ENCODE results near the gene CHPT1.
"Not testable (repeated sequence)": the region's sequence is repeated elsewhere in the genome, so short reads cannot be mapped to it uniquely, and the experiment has no call there.

Gene CHPT1

GRCh38 chr12:101654442-101654841, 43.0 kb upstream of the CHPT1 start:
- Histone ChIP-seq H3K4me3 (replicated peaks; ENCODE audit: insufficient read depth, low read length) (no peak overlapping the region), H3K27me3 (ENCODE audit: insufficient read depth, poor library complexity, severe bottlenecking) (peaks cover 3% of the 10 kb centered on the region), H3K27ac (replicated peaks) (no peak overlapping the region)
- TF ChIP-seq GABPA (IDR thresholded peaks at IDR 0.05; ENCODE audit: low read depth) (no peak), POLR2AphosphoS5 (IDR thresholded peaks at IDR 0.05; ENCODE audit: low read depth) (no peak), REST (IDR thresholded peaks at IDR 0.05; ENCODE audit: insufficient replicate concordance, low read depth) (no peak), CTCF (IDR thresholded peaks at IDR 0.05; ENCODE audit: insufficient read depth, low read length) (no peak), SPI1 (IDR thresholded peaks at IDR 0.05; ENCODE audit: borderline replicate concordance, low read depth) (no peak)
- no peak for DNase-seq (ENCODE audit: low read depth in 1 of 2, low spot score in 1 of 2)

- Histone ChIP-seq H3K27me3 (ENCODE audit: insufficient read depth, poor library complexity, severe bottlenecking) (peaks cover 3% of the 10 kb centered on the region), H3K27ac (replicated peaks) (no peak overlapping the region), H3K4me3 (replicated peaks; ENCODE audit: insufficient read depth, low read length) (no peak overlapping the region)
- no peak for TF ChIP-seq SPI1 (IDR thresholded peaks at IDR 0.05; ENCODE audit: borderline replicate concordance, low read depth)
- no peak for TF ChIP-seq GABPA (IDR thresholded peaks at IDR 0.05; ENCODE audit: low read depth)
- no peak for TF ChIP-seq REST (IDR thresholded peaks at IDR 0.05; ENCODE audit: insufficient replicate concordance, low read depth)
- TF ChIP-seq CTCF (IDR thresholded peaks at IDR 0.05; ENCODE audit: insufficient read depth, low read length): no peak
- TF ChIP-seq POLR2AphosphoS5 (IDR thresholded peaks at IDR 0.05; ENCODE audit: low read depth): no peak
- DNase-seq (ENCODE audit: low read depth in 1 of 2, low spot score in 1 of 2): no peak
Observed at GRCh38 chr12:101655393-101655792, 42.0 kb upstream of the CHPT1 start.

- not testable (repeated sequence) for H3K27ac ChIP-seq (replicated peaks); H3K27me3 ChIP-seq (ENCODE audit: insufficient read depth, poor library complexity, severe bottlenecking); DNase-seq (ENCODE audit: low read depth in 1 of 2, low spot score in 1 of 2); H3K4me3 ChIP-seq (replicated peaks; ENCODE audit: insufficient read depth, low read length)
Observed at GRCh38 chr12:101660662-101661061, 36.8 kb upstream of the CHPT1 start.

- TF ChIP-seq GABPA (IDR thresholded peaks at IDR 0.05; ENCODE audit: low read depth): no peak
- no peak for DNase-seq (ENCODE audit: low read depth in 1 of 2, low spot score in 1 of 2)
- no peak overlapping the region for H3K4me3 ChIP-seq (replicated peaks; ENCODE audit: insufficient read depth, low read length)
- no peak overlapping the region for H3K27ac ChIP-seq (replicated peaks)
- no peaks in the 10 kb centered on the region for H3K27me3 ChIP-seq (ENCODE audit: insufficient read depth, poor library complexity, severe bottlenecking)
Observed at GRCh38 chr12:101663298-101663697, 34.1 kb upstream of the CHPT1 start.

GRCh38 chr12:101664992-101665391, 32.4 kb upstream of the CHPT1 start:
- TF ChIP-seq SPI1 (IDR thresholded peaks at IDR 0.05; ENCODE audit: borderline replicate concordance, low read depth) (no peak), GABPA (IDR thresholded peaks at IDR 0.05; ENCODE audit: low read depth) (no peak), POLR2AphosphoS5 (IDR thresholded peaks at IDR 0.05; ENCODE audit: low read depth) (no peak), REST (IDR thresholded peaks at IDR 0.05; ENCODE audit: insufficient replicate concordance, low read depth) (no peak), CTCF (IDR thresholded peaks at IDR 0.05; ENCODE audit: insufficient read depth, low read length) (no peak)
- Histone ChIP-seq H3K27ac (replicated peaks) (no peak overlapping the region), H3K4me3 (replicated peaks; ENCODE audit: insufficient read depth, low read length) (no peak overlapping the region), H3K27me3 (ENCODE audit: insufficient read depth, poor library complexity, severe bottlenecking) (no peaks in the 10 kb centered on the region)
- no peak for DNase-seq (ENCODE audit: low read depth in 1 of 2, low spot score in 1 of 2)
